ENCODE measurements around the gene WFDC2.
"Not testable (repeated sequence)": the region's sequence is repeated elsewhere in the genome, so short reads cannot be mapped to it uniquely, and the experiment has no call there.

Gene WFDC2

GRCh38 chr20:45452772-45453691 is 16.5 kb upstream of the WFDC2 start:
- no peak for DNase-seq

- DNase-seq = peak; percentile 28
Measured at GRCh38 chr20:45456632-45457031, 12.9 kb upstream of the WFDC2 start.

GRCh38 chr20:45459606-45460005 is 9.9 kb upstream of the WFDC2 start:
- no peak for DNase-seq

- DNase-seq = no peak
Measured at GRCh38 chr20:45461225-45461624, 8.3 kb upstream of the WFDC2 start.

GRCh38 chr20:45462711-45463509 is 6.6 kb upstream of the WFDC2 start:
- no peak for DNase-seq

GRCh38 chr20:45463709-45464108 is 5.8 kb upstream of the WFDC2 start:
- DNase-seq = no peak

- no peak for DNase-seq
Measured at GRCh38 chr20:45465491-45466266, 3.9 kb upstream of the WFDC2 start.

GRCh38 chr20:45467172-45467571 is 2.4 kb upstream of the WFDC2 start:
- no peak for DNase-seq

- DNase-seq = peak; percentile 1
Measured at GRCh38 chr20:45467861-45468260, 1.7 kb upstream of the WFDC2 start.

GRCh38 chr20:45470262-45470931 is 844 bp downstream of the WFDC2 start:
- peak; percentile 32 for DNase-seq

- DNase-seq = no peak
Measured at GRCh38 chr20:45470937-45471336, 1.4 kb downstream of the WFDC2 start.

- not testable (repeated sequence) for DNase-seq
Measured at GRCh38 chr20:45472286-45472685, 2.7 kb downstream of the WFDC2 start.

- DNase-seq = not testable (repeated sequence)
Measured at GRCh38 chr20:45477530-45478148, 8.1 kb downstream of the WFDC2 start.

- DNase-seq = no peak
Measured at GRCh38 chr20:45479822-45480221, 10.3 kb downstream of the WFDC2 start.

GRCh38 chr20:45484676-45485075 is 15.1 kb downstream of the WFDC2 start:
- DNase-seq = no peak

- no peak for DNase-seq
Measured at GRCh38 chr20:45485388-45485787, 15.8 kb downstream of the WFDC2 start.

- no peak for DNase-seq
Measured at GRCh38 chr20:45487231-45487635, 17.7 kb downstream of the WFDC2 start.

- no peak for DNase-seq
Measured at GRCh38 chr20:45489083-45489531, 19.6 kb downstream of the WFDC2 start.

GRCh38 chr20:45495501-45495941 is 26.0 kb downstream of the WFDC2 start:
- DNase-seq = no peak

GRCh38 chr20:45496166-45496565 is 26.6 kb downstream of the WFDC2 start:
- no peak for DNase-seq

GRCh38 chr20:45497971-45498494 is 28.5 kb downstream of the WFDC2 start:
- DNase-seq = no peak

- no peak for DNase-seq
Measured at GRCh38 chr20:45500022-45500421, 30.5 kb downstream of the WFDC2 start.

All from NCI-H1436 (cell line).